Astrocyte (in vitro differentiated cells and primary cell): ENCODE measurements around the gene ISOC1. TPM values are rescaled to one million over a fixed set of nuclear protein-coding genes. Genes with fewer than 3 reads are reported as not detected.

Source experiments
- DNase-seq: peaks from one replicate; pipeline ENCODE4 v3.0.0-alpha.2; 2010; ENCODE audit warnings: low read depth
- FAIRE-seq: peaks from 2 replicates; lab custom pipeline; 2011; peaks lifted over from hg19 to GRCh38; lab: Jason Lieb, UNC
- H2AFZ ChIP-seq: 2 replicates; pipeline ENCODE4 v1.6.0; 2012; ENCODE audit warnings: low read depth, low read length, inconsistent platforms
- H3K27ac ChIP-seq: 2 replicates; pipeline ENCODE4 v1.5.1; 2011; ENCODE audit warnings: low read depth, low read length, inconsistent platforms
- H3K27me3 ChIP-seq: 2 replicates; pipeline ENCODE4 v1.6.0; 2011; ENCODE audit warnings: low read length, inconsistent platforms; ENCODE audit not compliant: insufficient read depth
- H3K36me3 ChIP-seq: 2 replicates; pipeline ENCODE4 v1.5.1; 2011; ENCODE audit warnings: low read length, inconsistent platforms; ENCODE audit not compliant: insufficient read depth
- H3K4me1 ChIP-seq: 2 replicates; pipeline ENCODE4 v1.5.1; 2011; ENCODE audit warnings: low read length, inconsistent platforms; ENCODE audit not compliant: insufficient read depth
- H3K4me2 ChIP-seq: 2 replicates; pipeline ENCODE4 v1.6.0; 2012; ENCODE audit warnings: low read length, inconsistent platforms
- H3K4me3 ChIP-seq: 2 replicates; pipeline ENCODE4 v1.5.1; 2011; ENCODE audit warnings: low read depth, mild to moderate bottlenecking, low read length, inconsistent platforms; ENCODE audit not compliant: insufficient read depth
- H3K79me2 ChIP-seq: 2 replicates; pipeline ENCODE4 v1.6.0; 2012; ENCODE audit warnings: mild to moderate bottlenecking, low read length, inconsistent platforms; ENCODE audit not compliant: insufficient read depth
- H3K9ac ChIP-seq: 2 replicates; pipeline ENCODE4 v1.6.0; 2012; ENCODE audit warnings: mild to moderate bottlenecking, low read length, inconsistent platforms
- H3K9me3 ChIP-seq: 2 replicates; pipeline ENCODE4 v1.5.1; 2012; ENCODE audit warnings: low read depth, mild to moderate bottlenecking, low read length, inconsistent platforms; ENCODE audit not compliant: insufficient read depth
- H4K20me1 ChIP-seq: 2 replicates; pipeline ENCODE4 v1.6.0; 2012; ENCODE audit warnings: low read length, inconsistent platforms; ENCODE audit not compliant: insufficient read depth
- H3K27ac Mint-ChIP-seq: one replicate; pipeline ENCODE4 v1.8.0; 2021; ENCODE audit warnings: mild to moderate bottlenecking, mixed read lengths; ENCODE audit not compliant: unreplicated experiment
- H3K27me3 Mint-ChIP-seq: one replicate; pipeline ENCODE4 v1.8.0; 2021; ENCODE audit warnings: low read depth, mixed read lengths; ENCODE audit not compliant: unreplicated experiment
- H3K36me3 Mint-ChIP-seq: one replicate; pipeline ENCODE4 v1.8.0; 2021; ENCODE audit warnings: low read depth, mixed read lengths; ENCODE audit not compliant: unreplicated experiment
- H3K4me1 Mint-ChIP-seq: one replicate; pipeline ENCODE4 v1.8.0; 2021; ENCODE audit warnings: low read depth, mixed read lengths; ENCODE audit not compliant: unreplicated experiment
- H3K4me3 Mint-ChIP-seq: one replicate; pipeline ENCODE4 v1.8.0; 2021; ENCODE audit warnings: mild to moderate bottlenecking, moderate library complexity, mixed read lengths; ENCODE audit not compliant: unreplicated experiment
- H3K9me3 Mint-ChIP-seq: one replicate; pipeline ENCODE4 v1.8.0; 2021; ENCODE audit warnings: mild to moderate bottlenecking, mixed read lengths; ENCODE audit not compliant: unreplicated experiment
- CTCF ChIP-seq: IDR thresholded peaks from 2 replicates; pipeline ENCODE4 v1.5.1; 2011; ENCODE audit warnings: low read depth, mild to moderate bottlenecking, inconsistent platforms, low read length, moderate library complexity; ENCODE audit not compliant: insufficient read depth
- EZH2 ChIP-seq: IDR thresholded peaks from 2 replicates; pipeline ENCODE4 v1.6.1; 2012; ENCODE audit warnings: mild to moderate bottlenecking, low read length, inconsistent platforms; ENCODE audit not compliant: insufficient read depth
- total RNA-seq: library from RNA; stranded (reverse); gene quantifications from 2 replicates; pipeline ENCODE4 v1.2.1, GENCODE V29; 2021

The ISOC1 gene
- total RNA-seq, 1 donor from 2014 or later, result 8.4 TPM

- DNase-seq (no peak), FAIRE-seq (no peak)
- no peak overlapping the region for H3K4me3 ChIP-seq
- Mint-ChIP-seq H3K27me3 (no peaks in the 10 kb centered on the region), H3K4me1 (peaks cover 5% of the 10 kb centered on the region), H3K4me3 (no peak overlapping the region), H3K9me3 (no peaks in the 10 kb centered on the region), H3K27ac (no peak overlapping the region), H3K36me3 (no peaks in the 10 kb centered on the region)
- peaks cover 4% of the 10 kb centered on the region for H3K4me1 ChIP-seq
- no peak overlapping the region for H3K4me2 ChIP-seq
- TF ChIP-seq EZH2 (no peak), CTCF (no peak)
- no peaks in the 10 kb centered on the region for H4K20me1 ChIP-seq
- H3K9me3 ChIP-seq, result no peaks in the 10 kb centered on the region
- H2AFZ ChIP-seq, result no peak overlapping the region
- H3K27me3 ChIP-seq, result no peaks in the 10 kb centered on the region
- no peaks in the 10 kb centered on the region for H3K36me3 ChIP-seq
- H3K9ac ChIP-seq, result no peak overlapping the region
- peaks cover 10% of the 10 kb centered on the region for H3K79me2 ChIP-seq
- no peak overlapping the region for H3K27ac ChIP-seq
Measured at GRCh38 chr5:129097498-129098296, 3.1 kb downstream of the ISOC1 start.

GRCh38 chr5:129098488-129099183 is 4.1 kb downstream of the ISOC1 start:
- Mint-ChIP-seq H3K27me3 (no peaks in the 10 kb centered on the region), H3K4me1 (peaks cover 5% of the 10 kb centered on the region), H3K36me3 (no peaks in the 10 kb centered on the region), H3K27ac (no peak overlapping the region), H3K9me3 (no peaks in the 10 kb centered on the region), H3K4me3 (no peak overlapping the region)
- TF ChIP-seq EZH2, result no peak
- no peak for TF ChIP-seq CTCF
- DNase-seq (no peak), FAIRE-seq (no peak)
- peaks cover 10% of the 10 kb centered on the region for H3K79me2 ChIP-seq
- no peak overlapping the region for H3K9ac ChIP-seq
- H3K27me3 ChIP-seq, result no peaks in the 10 kb centered on the region
- H3K4me2 ChIP-seq, result no peak overlapping the region
- H2AFZ ChIP-seq, result no peak overlapping the region
- H3K27ac ChIP-seq, result no peak overlapping the region
- H3K36me3 ChIP-seq, result no peaks in the 10 kb centered on the region
- H4K20me1 ChIP-seq, result no peaks in the 10 kb centered on the region
- H3K9me3 ChIP-seq, result no peaks in the 10 kb centered on the region
- peaks cover 4% of the 10 kb centered on the region for H3K4me1 ChIP-seq
- no peak overlapping the region for H3K4me3 ChIP-seq
